ENCODE data around the gene PDIA6.
A peak's percentile ranks its signal among the peaks of the same experiment; 100 is the strongest.

The PDIA6 gene

DNA sequence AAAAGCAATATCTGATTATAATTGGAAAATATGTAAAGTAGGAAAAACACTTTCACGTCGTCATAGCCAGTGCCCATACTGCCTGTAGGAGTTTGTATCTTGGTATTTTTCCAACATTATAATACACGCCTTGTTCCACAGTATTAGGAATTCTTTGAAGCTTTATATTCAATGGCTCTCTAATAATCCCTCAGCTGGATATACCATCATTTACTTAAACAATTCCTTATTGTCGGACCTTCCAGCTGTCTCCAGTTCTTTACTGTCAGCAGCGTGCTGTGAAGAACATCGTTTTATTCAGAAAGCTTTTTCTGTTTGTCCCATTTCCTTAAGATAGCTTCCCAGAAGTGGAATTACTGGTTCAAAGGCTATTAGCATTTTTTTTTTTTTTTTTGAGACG lies 59.4 kb downstream of the PDIA6 start:
- H3K4me1 Mint-ChIP-seq: no peaks in the 10 kb centered on the region
- H3K4me3 Mint-ChIP-seq: no peak overlapping the region
- H3K27me3 Mint-ChIP-seq: peaks cover 27% of the 10 kb centered on the region
- DNase-seq (no peak), ATAC-seq (no peak)
- no peaks in the 10 kb centered on the region for H3K9me3 Mint-ChIP-seq
- H3K27ac Mint-ChIP-seq: no peak overlapping the region

DNA sequence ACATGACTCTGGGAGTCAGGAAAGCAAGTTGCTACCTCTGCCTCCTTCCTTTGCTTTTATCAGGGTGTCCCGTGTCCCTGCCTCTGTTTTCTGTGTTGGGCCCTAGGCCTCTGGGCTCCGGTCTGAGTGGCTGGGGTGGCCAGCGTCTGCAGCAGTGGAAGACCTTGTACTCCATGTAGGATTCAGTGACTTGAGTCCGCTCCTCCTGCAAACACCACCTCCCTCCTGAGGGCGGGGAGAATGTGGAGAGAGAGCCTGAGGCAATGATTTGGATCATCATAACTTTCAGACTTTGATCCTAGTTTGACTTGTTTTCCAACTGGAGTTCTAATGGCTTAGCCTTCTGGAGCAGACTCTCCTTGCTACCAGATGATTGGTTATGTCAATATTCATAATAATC lies 60.3 kb downstream of the PDIA6 start:
- DNase-seq (no peak), ATAC-seq (no peak)
- no peaks in the 10 kb centered on the region for H3K4me1 Mint-ChIP-seq
- no peaks in the 10 kb centered on the region for H3K9me3 Mint-ChIP-seq
- no peak overlapping the region for H3K27ac Mint-ChIP-seq
- peaks cover 27% of the 10 kb centered on the region for H3K27me3 Mint-ChIP-seq
- H3K4me3 Mint-ChIP-seq: no peak overlapping the region

DNA sequence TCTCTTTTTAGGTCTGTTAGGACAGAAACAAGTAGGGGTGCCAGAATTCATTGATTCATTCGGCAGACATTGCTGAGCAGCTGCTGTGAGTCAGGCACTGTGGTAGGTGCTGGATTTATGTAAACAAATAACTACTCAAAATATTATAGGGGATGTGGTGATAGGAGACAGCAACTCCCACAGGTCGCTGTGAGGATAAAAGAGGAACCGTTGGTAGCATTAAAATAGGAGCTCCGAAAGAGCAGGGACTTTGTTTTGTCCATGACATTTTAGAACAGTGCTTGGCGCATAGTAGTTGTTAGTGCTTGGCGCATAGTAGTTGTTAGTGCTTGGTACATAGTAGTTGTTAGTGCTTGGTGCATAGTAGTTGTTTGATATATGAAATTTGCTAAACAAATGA lies 62.0 kb downstream of the PDIA6 start:
- H3K27ac Mint-ChIP-seq: no peak overlapping the region

DNA sequence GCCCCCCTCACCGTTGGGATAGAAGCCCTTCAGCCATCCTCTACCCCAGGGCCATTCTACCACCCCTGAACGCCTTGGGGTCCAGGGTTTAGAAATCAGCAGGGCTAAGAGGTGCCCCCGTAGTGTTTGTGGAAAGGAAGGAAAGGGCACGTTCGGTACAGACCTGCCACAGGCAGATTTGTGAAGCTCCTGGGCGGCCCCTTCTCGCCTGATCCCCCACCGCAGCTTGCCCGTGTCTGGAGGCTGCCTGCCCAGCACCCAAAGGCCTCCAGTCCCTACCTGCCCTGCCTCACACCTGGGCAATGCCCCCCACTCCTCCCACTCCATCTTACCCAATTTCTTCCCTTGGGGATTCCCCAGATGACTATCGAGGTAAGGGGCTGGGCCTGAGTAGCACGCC lies 69.9 kb downstream of the PDIA6 start:
- Mint-ChIP-seq H3K27me3 (peaks cover 7% of the 10 kb centered on the region), H3K27ac (no peak overlapping the region), H3K4me3 (no peak overlapping the region), H3K9me3 (no peaks in the 10 kb centered on the region), H3K4me1 (peaks cover 12% of the 10 kb centered on the region)
- DNase-seq (no peak), ATAC-seq (no peak)

More for the DNA sequence above, 62.0 kb downstream of the PDIA6 start:
- H3K4me1 Mint-ChIP-seq: peaks cover 7% of the 10 kb centered on the region
- H3K27me3 Mint-ChIP-seq: peaks cover 27% of the 10 kb centered on the region
- no peaks in the 10 kb centered on the region for H3K9me3 Mint-ChIP-seq
- H3K4me3 Mint-ChIP-seq: no peak overlapping the region
- ATAC-seq (no peak), DNase-seq (no peak)

DNA sequence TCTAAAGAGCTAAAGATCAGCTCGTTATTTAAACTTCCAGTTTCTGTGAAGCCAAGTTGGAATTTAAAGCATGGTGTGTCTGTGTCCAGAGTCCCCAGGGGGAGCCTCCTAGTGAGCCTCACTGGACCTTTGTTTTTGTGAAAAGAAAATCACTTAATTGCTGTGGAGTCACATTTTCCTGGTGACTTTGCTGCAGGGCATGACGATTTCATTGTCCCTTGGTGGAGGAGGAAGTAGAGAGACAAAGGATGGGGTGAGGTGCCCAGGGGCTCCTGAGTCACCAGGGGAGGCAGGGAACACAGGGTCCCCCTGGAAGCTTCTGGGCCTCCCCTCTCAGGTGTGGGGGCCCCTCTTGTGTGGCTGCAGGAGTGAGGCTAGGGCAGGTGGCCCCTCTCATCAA lies 71.4 kb downstream of the PDIA6 start:
- no peak overlapping the region for H3K4me3 Mint-ChIP-seq
- no peak for ATAC-seq
- peaks cover 11% of the 10 kb centered on the region for H3K4me1 Mint-ChIP-seq
- H3K27me3 Mint-ChIP-seq: peaks cover 8% of the 10 kb centered on the region
- no peak overlapping the region for H3K27ac Mint-ChIP-seq
- DNase-seq: no peak
- no peaks in the 10 kb centered on the region for H3K9me3 Mint-ChIP-seq

DNA sequence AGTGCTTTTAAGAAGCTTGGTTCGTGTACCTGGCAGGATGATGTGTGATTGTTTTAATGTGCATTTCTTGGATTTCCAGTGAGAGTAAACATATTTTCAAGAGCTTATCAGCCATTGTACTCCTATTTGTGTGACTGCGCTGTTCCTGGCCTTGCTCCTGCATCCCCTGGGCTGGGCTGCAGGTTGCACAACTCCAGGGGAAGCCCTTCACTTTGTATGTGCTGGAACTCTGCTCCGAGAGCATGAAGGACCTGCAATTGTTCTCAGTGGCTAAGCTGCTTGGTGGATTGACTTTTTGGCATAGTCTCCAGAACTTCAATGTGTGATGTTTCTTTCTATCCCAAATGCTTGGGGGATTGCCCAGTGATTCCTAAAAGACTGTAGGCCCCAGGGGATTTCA lies 72.4 kb downstream of the PDIA6 start:
- H3K4me1 Mint-ChIP-seq: peaks cover 2% of the 10 kb centered on the region
- H3K27ac Mint-ChIP-seq: no peak overlapping the region
- H3K27me3 Mint-ChIP-seq: peaks cover 14% of the 10 kb centered on the region
- no peak overlapping the region for H3K4me3 Mint-ChIP-seq
- no peak for DNase-seq
- no peaks in the 10 kb centered on the region for H3K9me3 Mint-ChIP-seq
- ATAC-seq: no peak

DNA sequence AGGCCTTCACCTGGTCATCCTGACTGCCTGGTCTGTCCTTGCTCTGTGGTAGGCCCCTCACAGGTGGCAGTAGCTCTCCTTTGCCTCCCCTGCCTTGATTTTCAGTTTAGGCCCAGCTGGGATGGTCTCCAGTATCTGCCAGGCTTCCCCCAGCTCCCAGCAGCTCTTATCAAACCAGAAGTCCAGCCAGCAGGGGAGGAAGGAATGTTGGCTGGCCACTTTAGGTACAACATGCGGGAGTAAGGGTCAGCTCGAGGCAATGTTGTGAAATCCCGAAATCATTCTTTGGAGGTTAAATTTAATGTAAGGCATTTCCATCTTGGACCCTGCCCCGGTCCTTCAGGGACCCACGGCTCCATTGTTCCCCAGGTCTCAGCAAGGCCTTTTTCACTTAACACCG lies 74.4 kb downstream of the PDIA6 start:
- DNase-seq (no peak), ATAC-seq (no peak)
- H3K27ac Mint-ChIP-seq: peak overlapping the region in 1 of 2 donors; percentile 42
- H3K27me3 Mint-ChIP-seq: peaks cover 28% of the 10 kb centered on the region
- H3K9me3 Mint-ChIP-seq: no peaks in the 10 kb centered on the region
- no peaks in the 10 kb centered on the region for H3K4me1 Mint-ChIP-seq
- no peak overlapping the region for H3K4me3 Mint-ChIP-seq

DNA sequence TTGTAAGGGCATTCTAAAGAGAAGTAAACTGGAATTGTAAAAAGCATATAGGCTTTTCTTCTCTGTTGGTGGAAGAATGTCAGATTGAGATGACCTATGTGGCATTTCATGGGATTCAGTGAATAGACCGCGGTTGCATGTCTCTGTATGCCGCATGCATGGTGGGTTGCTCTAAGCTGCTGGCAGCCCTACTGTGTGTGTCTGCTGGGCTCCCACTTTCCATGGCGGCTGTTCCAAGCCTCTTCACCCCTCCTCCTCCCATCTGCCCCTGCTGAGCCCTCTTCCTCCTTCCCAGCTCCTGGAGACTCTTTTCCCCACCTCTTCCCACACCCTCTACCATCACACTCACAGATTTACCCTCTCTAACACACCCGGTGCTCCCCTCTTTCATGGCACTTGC lies 78.6 kb downstream of the PDIA6 start:
- ATAC-seq (no peak), DNase-seq (no peak)
- H3K27ac Mint-ChIP-seq: no peak overlapping the region
- H3K27me3 Mint-ChIP-seq: peaks cover 28% of the 10 kb centered on the region
- no peak overlapping the region for H3K4me3 Mint-ChIP-seq
- no peaks in the 10 kb centered on the region for H3K9me3 Mint-ChIP-seq
- H3K4me1 Mint-ChIP-seq: peaks cover 6% of the 10 kb centered on the region

DNA sequence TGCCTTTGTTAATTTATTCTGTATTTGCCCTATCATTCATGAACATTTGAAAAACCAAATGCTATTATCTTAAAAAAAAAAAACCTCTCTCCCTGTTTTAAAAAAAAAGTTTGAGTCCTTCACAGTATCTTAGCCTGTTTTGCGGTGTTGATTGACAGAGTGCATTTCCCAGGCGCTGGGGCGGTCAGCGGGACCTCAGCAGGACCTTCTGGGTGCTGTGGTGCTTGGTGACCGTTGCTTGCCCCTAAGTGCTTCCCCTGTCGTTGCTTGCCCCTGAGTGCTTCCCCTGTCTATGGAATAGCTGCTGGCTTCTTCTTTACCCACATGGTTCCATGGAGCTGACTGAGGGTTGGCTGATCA lies 79.0 kb downstream of the PDIA6 start:
- Mint-ChIP-seq H3K4me3 (no peak overlapping the region), H3K4me1 (peaks cover 6% of the 10 kb centered on the region), H3K27ac (no peak overlapping the region), H3K27me3 (peaks cover 27% of the 10 kb centered on the region), H3K9me3 (no peaks in the 10 kb centered on the region)
- ATAC-seq (no peak), DNase-seq (no peak)

All from stimulated activated naive CD8-positive, alpha-beta T cell treated with anti-CD3 and anti-CD28 coated beads, Interleukin-15, amount 100 ng/mL, for 72 hours (primary cell).